Esophagus squamous epithelium (tissue), 4 donors: ENCODE results near the gene TMEFF1.

Experiments
- CTCF ChIP-seq, 6 experiments: fragments of 450-650 bp in 4 of 6; fragments of 200-600 bp in 2 of 6; sonication (generic) in 2 of 6; IDR thresholded peaks; one replicate each; pipeline ENCODE4 v1.5.1; 2016 to 2019; ENCODE audit warnings: antibody characterized with exemption in 6 of 6, mild to moderate bottlenecking in 4 of 6, moderate library complexity in 4 of 6
- POLR2A ChIP-seq, 4 donors: fragments of 450-650 bp; IDR thresholded peaks; one replicate each; pipeline ENCODE4 v1.6.1; 2017; ENCODE audit warnings: antibody characterized with exemption in 4 of 4, mild to moderate bottlenecking in 4 of 4, moderate library complexity in 3 of 4

- no peak for TF ChIP-seq POLR2A (IDR thresholded peaks at IDR 0.05)
- no peak for TF ChIP-seq CTCF (IDR thresholded peaks at IDR 0.05)
Observed at GRCh38 chr9:100555471-100555870, 82.5 kb downstream of the TMEFF1 start.
